GM18517 (cell line): ENCODE data around the gene ZNF574.

Source experiments
- ATAC-seq: cut with Tn5 transposase; IDR thresholded peaks from one replicate; pipeline ENCODE4 v1.9.1; 2021; ENCODE audit warnings: mild to moderate bottlenecking, moderate library complexity; ENCODE audit not compliant: unreplicated experiment

ZNF574 gene

GRCh38 chr19:42078538-42079275, 2.7 kb downstream of the ZNF574 start:
- ATAC-seq = no peak

- no peak for ATAC-seq
Observed at GRCh38 chr19:42079276-42079669, 3.3 kb downstream of the ZNF574 start.

- no peak for ATAC-seq
Observed at GRCh38 chr19:42079886-42080763, 4.2 kb downstream of the ZNF574 start.

- no peak for ATAC-seq
Observed at GRCh38 chr19:42080764-42081375, 4.9 kb downstream of the ZNF574 start.

- no peak for ATAC-seq
Observed at GRCh38 chr19:42081584-42082203, 5.7 kb downstream of the ZNF574 start.

GRCh38 chr19:42083537-42083936, 7.6 kb downstream of the ZNF574 start:
- no peak for ATAC-seq

GRCh38 chr19:42086188-42086736, 10.3 kb downstream of the ZNF574 start:
- ATAC-seq = no peak

- no peak for ATAC-seq
Observed at GRCh38 chr19:42086770-42087550, 11.0 kb downstream of the ZNF574 start.

GRCh38 chr19:42088471-42089190, 12.7 kb downstream of the ZNF574 start:
- ATAC-seq = no peak

GRCh38 chr19:42089191-42089750, 13.3 kb downstream of the ZNF574 start:
- no peak for ATAC-seq

- no peak for ATAC-seq
Observed at GRCh38 chr19:42089772-42090171, 13.8 kb downstream of the ZNF574 start.

GRCh38 chr19:42090672-42091071, 14.7 kb downstream of the ZNF574 start:
- no peak for ATAC-seq

GRCh38 chr19:42091300-42091699, 15.3 kb downstream of the ZNF574 start:
- ATAC-seq = no peak

- no peak for ATAC-seq
Observed at GRCh38 chr19:42091742-42092141, 15.8 kb downstream of the ZNF574 start.

- ATAC-seq = no peak
Observed at GRCh38 chr19:42092350-42092749, 16.4 kb downstream of the ZNF574 start.

- no peak for ATAC-seq
Observed at GRCh38 chr19:42093505-42093904, 17.5 kb downstream of the ZNF574 start.

GRCh38 chr19:42093926-42094325, 18.0 kb downstream of the ZNF574 start:
- ATAC-seq = no peak

- ATAC-seq = no peak
Observed at GRCh38 chr19:42095142-42095813, 19.3 kb downstream of the ZNF574 start.

GRCh38 chr19:42095814-42096230, 19.9 kb downstream of the ZNF574 start:
- ATAC-seq = no peak
